Stimulated activated CD8-positive, alpha-beta memory T cell treated with anti-CD3 and anti-CD28 coated beads, Interleukin-15, amount 100 ng/mL, for 48 hours (primary cell): ENCODE data around the gene SLC39A11.
"Not testable (repeated sequence)": the region's sequence is repeated elsewhere in the genome, so short reads cannot be mapped to it uniquely, and the experiment has no call there.

Source experiments
- DNase-seq, 2 donors: peaks; one replicate each; pipeline ENCODE4 v3.0.0-alpha.2; 2020; ENCODE audit warnings: low read depth in 2 of 2

Gene SLC39A11

GRCh38 chr17:73107191-73107590 is 14.7 kb upstream of the SLC39A11 start:
- DNase-seq, result no peak

- no peak for DNase-seq
These were observed 12.9 kb upstream of the SLC39A11 start for GRCh38 chr17:73105431-73105830.

- DNase-seq, result no peak
These were observed 12.0 kb upstream of the SLC39A11 start for GRCh38 chr17:73104450-73104849.

GRCh38 chr17:73103641-73104335 is 11.3 kb upstream of the SLC39A11 start:
- no peak for DNase-seq

- DNase-seq, result no peak
These were observed 8.5 kb upstream of the SLC39A11 start for GRCh38 chr17:73101031-73101430.

GRCh38 chr17:73100363-73100762 is 7.9 kb upstream of the SLC39A11 start:
- no peak for DNase-seq

- no peak for DNase-seq
These were observed 7.0 kb upstream of the SLC39A11 start for GRCh38 chr17:73099511-73099910.

GRCh38 chr17:73098919-73099318 is 6.4 kb upstream of the SLC39A11 start:
- DNase-seq, result no peak

GRCh38 chr17:73097973-73098765 is 5.7 kb upstream of the SLC39A11 start:
- not testable (repeated sequence) for DNase-seq

GRCh38 chr17:73096866-73097265 is 4.4 kb upstream of the SLC39A11 start:
- DNase-seq, result no peak

GRCh38 chr17:73096211-73096610 is 3.7 kb upstream of the SLC39A11 start:
- DNase-seq, result no peak

- DNase-seq, result no peak
These were observed 798 bp upstream of the SLC39A11 start for GRCh38 chr17:73093286-73093685.

- DNase-seq, result no peak
These were observed 542 bp downstream of the SLC39A11 start for GRCh38 chr17:73091770-73092522.

GRCh38 chr17:73091410-73091769 is 1.1 kb downstream of the SLC39A11 start:
- DNase-seq, result no peak

GRCh38 chr17:73090396-73091202 is 1.9 kb downstream of the SLC39A11 start:
- no peak for DNase-seq

- DNase-seq, result no peak
These were observed 2.9 kb downstream of the SLC39A11 start for GRCh38 chr17:73089322-73090317.

GRCh38 chr17:73088561-73088960 is 3.9 kb downstream of the SLC39A11 start:
- no peak for DNase-seq

- no peak for DNase-seq
These were observed 9.1 kb downstream of the SLC39A11 start for GRCh38 chr17:73083432-73083831.

- DNase-seq, result no peak
These were observed 17.9 kb downstream of the SLC39A11 start for GRCh38 chr17:73074566-73074965.

GRCh38 chr17:73072219-73072962 is 20.1 kb downstream of the SLC39A11 start:
- no peak for DNase-seq
